ENCODE measurements around the gene HTATSF1.

- TF ChIP-seq, protein P1, sequence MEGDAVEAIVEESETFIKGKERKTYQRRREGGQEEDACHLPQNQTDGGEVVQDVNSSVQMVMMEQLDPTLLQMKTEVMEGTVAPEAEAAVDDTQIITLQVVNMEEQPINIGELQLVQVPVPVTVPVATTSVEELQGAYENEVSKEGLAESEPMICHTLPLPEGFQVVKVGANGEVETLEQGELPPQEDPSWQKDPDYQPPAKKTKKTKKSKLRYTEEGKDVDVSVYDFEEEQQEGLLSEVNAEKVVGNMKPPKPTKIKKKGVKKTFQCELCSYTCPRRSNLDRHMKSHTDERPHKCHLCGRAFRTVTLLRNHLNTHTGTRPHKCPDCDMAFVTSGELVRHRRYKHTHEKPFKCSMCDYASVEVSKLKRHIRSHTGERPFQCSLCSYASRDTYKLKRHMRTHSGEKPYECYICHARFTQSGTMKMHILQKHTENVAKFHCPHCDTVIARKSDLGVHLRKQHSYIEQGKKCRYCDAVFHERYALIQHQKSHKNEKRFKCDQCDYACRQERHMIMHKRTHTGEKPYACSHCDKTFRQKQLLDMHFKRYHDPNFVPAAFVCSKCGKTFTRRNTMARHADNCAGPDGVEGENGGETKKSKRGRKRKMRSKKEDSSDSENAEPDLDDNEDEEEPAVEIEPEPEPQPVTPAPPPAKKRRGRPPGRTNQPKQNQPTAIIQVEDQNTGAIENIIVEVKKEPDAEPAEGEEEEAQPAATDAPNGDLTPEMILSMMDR (conservative IDR thresholded peaks at IDR 0.05; ENCODE audit: low read length): no peak
- TF ChIP-seq EZH2phosphoT487 (IDR thresholded peaks at IDR 0.05; ENCODE audit: borderline replicate concordance): no peak
These were observed 41.4 kb downstream of the HTATSF1 start for GRCh38 chrX:136538811-136539210.
